IMR-90 (cell line): Measurements from ENCODE around the gene CADM2. TPM values are rescaled to one million over a fixed set of nuclear protein-coding genes. Genes with fewer than 3 reads are reported as not detected.

Experiments used
- ATAC-seq: fragments of 200-7000 bp; cut with Tn5 transposase; 2 replicates; pipeline ENCODE4 v1.9.1; 2020; ENCODE audit warnings: low read depth, mild to moderate bottlenecking, moderate library complexity
- BruUV-seq: library from RNA; stranded (reverse); fragments of 400-500 nt; replicated peaks from 2 replicates; lab custom pipeline; 2021; lab: Mats Ljungman, UMichigan
- CTCF ChIA-PET: fragments of 300-600 bp; formaldehyde crosslinking; extraction: SDS; loops from one replicate; lab custom pipeline; 2021; ENCODE audit warnings: antibody characterized with exemption; lab: Yijun Ruan, JAX
- POLR2A ChIA-PET: fragments of 300-600 bp; sonication (Branson Sonifier 250); formaldehyde crosslinking; loops from one replicate; lab custom pipeline; 2022; ENCODE audit warnings: antibody characterized with exemption; ENCODE audit not compliant: unreplicated experiment; lab: Charles Lee
- DNase-seq: peaks from one replicate; pipeline ENCODE4 v3.0.0; 2013
- H2AFZ ChIP-seq: replicated peaks from 2 replicates; pipeline ENCODE3; 2013; ENCODE audit warnings: low read length, mild to moderate bottlenecking; ENCODE audit not compliant: poor library complexity
- H2AK5ac ChIP-seq: 2 replicates; pipeline ENCODE4 v1.6.1; 2013; ENCODE audit warnings: low read depth, low read length, inconsistent platforms
- H2AK9ac ChIP-seq: replicated peaks from 2 replicates; pipeline ENCODE3; 2013; ENCODE audit warnings: mild to moderate bottlenecking, low read depth, low read length, moderate library complexity; ENCODE audit not compliant: poor library complexity
- H2BK120ac ChIP-seq: 2 replicates; pipeline ENCODE4 v1.6.1; 2013; ENCODE audit warnings: low read depth, low read length, inconsistent platforms
- H2BK15ac ChIP-seq: 3 replicates; pipeline ENCODE4 v1.6.1; 2013; ENCODE audit warnings: low read depth, low read length, inconsistent platforms
- H2BK20ac ChIP-seq: 2 replicates; pipeline ENCODE4 v1.6.1; 2013; ENCODE audit warnings: low read depth, mild to moderate bottlenecking, inconsistent platforms, low read length, moderate library complexity
- H2BK5ac ChIP-seq: 2 replicates; pipeline ENCODE4 v1.6.1; 2013; ENCODE audit warnings: mild to moderate bottlenecking, low read depth, low read length, inconsistent platforms; ENCODE audit not compliant: poor library complexity, severe bottlenecking
- H3K14ac ChIP-seq: replicated peaks from 2 replicates; pipeline ENCODE4 v1.6.1; 2013; ENCODE audit warnings: low read depth, low read length, inconsistent platforms
- H3K18ac ChIP-seq: 2 replicates; pipeline ENCODE4 v1.6.1; 2013; ENCODE audit warnings: low read depth, low read length, control low read depth
- H3K23ac ChIP-seq: 2 replicates; pipeline ENCODE4 v1.6.1; 2013; ENCODE audit warnings: low read depth, low read length, inconsistent platforms
- H3K27ac ChIP-seq: 2 replicates; pipeline ENCODE4 v1.5.1; 2013; ENCODE audit warnings: mild to moderate bottlenecking, control low read depth, low read length; ENCODE audit not compliant: insufficient read depth
- H3K27me3 ChIP-seq: 2 replicates; pipeline ENCODE4 v1.6.1; 2013; ENCODE audit warnings: low read length; ENCODE audit not compliant: control insufficient read depth, insufficient read depth
- H3K36me3 ChIP-seq: 2 replicates; pipeline ENCODE4 v1.6.1; 2013; ENCODE audit warnings: low read length, mixed read lengths; ENCODE audit not compliant: control insufficient read depth, insufficient read depth
- H3K4ac ChIP-seq: 2 replicates; pipeline ENCODE4 v1.6.1; 2013; ENCODE audit warnings: low read depth, low read length, inconsistent platforms
- H3K4me1 ChIP-seq: 2 replicates; pipeline ENCODE4 v1.6.1; 2013; ENCODE audit warnings: low read length, mixed read lengths; ENCODE audit not compliant: control insufficient read depth, insufficient read depth
- H3K4me2 ChIP-seq: 2 replicates; pipeline ENCODE4 v1.6.1; 2013; ENCODE audit warnings: low read depth, mild to moderate bottlenecking, control low read depth, low read length, moderate library complexity
- H3K4me3 ChIP-seq: 2 replicates; pipeline ENCODE4 v1.5.1; 2013; ENCODE audit warnings: low read depth, mild to moderate bottlenecking, control low read depth, low read length, moderate library complexity; ENCODE audit not compliant: insufficient read depth
- H3K56ac ChIP-seq: 2 replicates; pipeline ENCODE4 v1.6.1; 2013; ENCODE audit warnings: low read length, inconsistent platforms; ENCODE audit not compliant: insufficient read depth; ENCODE audit errors: extremely low read depth
- H3K79me1 ChIP-seq, 2 experiments: 2 replicates each; pipeline ENCODE4 v1.6.1; 2013; ENCODE audit warnings: low read length in 2 of 2, inconsistent platforms in 1 of 2, low read depth in 1 of 2
- H3K9ac ChIP-seq: 2 replicates; pipeline ENCODE4 v1.6.1; 2013; ENCODE audit warnings: low read depth, low read length, control low read depth
- H3K9me1 ChIP-seq: 2 replicates; pipeline ENCODE4 v1.6.1; 2013; ENCODE audit warnings: low read length, inconsistent platforms; ENCODE audit not compliant: insufficient read depth
- H3K9me3 ChIP-seq: 2 replicates; pipeline ENCODE4 v1.6.1; 2013; ENCODE audit warnings: low read length; ENCODE audit not compliant: control insufficient read depth, insufficient read depth
- H4K20me1 ChIP-seq: 2 replicates; pipeline ENCODE4 v1.6.1; 2013; ENCODE audit warnings: low read length, inconsistent platforms; ENCODE audit not compliant: insufficient read depth
- H4K5ac ChIP-seq: 2 replicates; pipeline ENCODE4 v1.6.1; 2013; ENCODE audit warnings: mild to moderate bottlenecking, low read depth, low read length, control low read depth
- H4K8ac ChIP-seq, 2 experiments: 2 replicates each; pipeline ENCODE4 v1.6.1; 2013; ENCODE audit warnings: low read depth in 2 of 2, low read length in 2 of 2, control low read depth in 1 of 2, inconsistent platforms in 1 of 2
- H4K91ac ChIP-seq: 2 replicates; pipeline ENCODE4 v1.6.1; 2013; ENCODE audit warnings: low read depth, low read length, inconsistent platforms; ENCODE audit not compliant: insufficient read depth
- BHLHE40 ChIP-seq: fragments of 150-350 bp; IDR thresholded peaks from 2 replicates; pipeline ENCODE4 v1.6.1; 2016; ENCODE audit warnings: mild to moderate bottlenecking, low read depth, low read length
- CHD1 ChIP-seq: IDR thresholded peaks from 2 replicates; pipeline ENCODE4 v1.6.1; 2012; ENCODE audit warnings: low read depth, low read length, improper control_type of control experiment
- MAFK ChIP-seq: IDR thresholded peaks from 2 replicates; pipeline ENCODE4 v1.6.1; 2012; ENCODE audit warnings: low read depth, low read length, improper control_type of control experiment
- MXI1 ChIP-seq: IDR thresholded peaks from 2 replicates; pipeline ENCODE4 v1.6.1; 2012; ENCODE audit warnings: low read depth, mild to moderate bottlenecking, low read length, moderate library complexity, borderline replicate concordance
- NFE2L2 ChIP-seq: fragments of 150-350 bp; IDR thresholded peaks from 2 replicates; pipeline ENCODE4 v1.6.1; 2016; ENCODE audit warnings: low read depth, mild to moderate bottlenecking, low read length
- POLR2A ChIP-seq: IDR thresholded peaks from 2 replicates; pipeline ENCODE4 v1.6.1; 2012; ENCODE audit warnings: mild to moderate bottlenecking, low read depth, low read length
- RAD21 ChIP-seq: IDR thresholded peaks from 2 replicates; pipeline ENCODE4 v1.6.1; 2012; ENCODE audit warnings: low read length, improper control_type of control experiment
- RCOR1 ChIP-seq: IDR thresholded peaks from 2 replicates; pipeline ENCODE4 v1.6.1; 2012; ENCODE audit warnings: mild to moderate bottlenecking, low read length, improper control_type of control experiment; ENCODE audit not compliant: insufficient replicate concordance
- RFX5 ChIP-seq: IDR thresholded peaks from 2 replicates; pipeline ENCODE4 v1.8.0; 2012; ENCODE audit warnings: low read depth, mild to moderate bottlenecking, low read length, moderate library complexity
- SMC3 ChIP-seq: fragments of 150-350 bp; IDR thresholded peaks from 2 replicates; pipeline ENCODE4 v1.6.1; 2016; ENCODE audit warnings: low read depth, mild to moderate bottlenecking, antibody characterized with exemption, low read length, moderate library complexity
- USF2 ChIP-seq: fragments of 150-350 bp; IDR thresholded peaks from 2 replicates; pipeline ENCODE4 v1.6.1; 2017; ENCODE audit warnings: mild to moderate bottlenecking, antibody characterized with exemption, low read length, low read depth
- WGBS, 2 experiments: methylation state at CpG; one replicate each; pipeline versions ENCODE4 v1.1.5 to v1.1.7; 2013; ENCODE audit warnings: missing lambda C conversion rate in 2 of 2; ENCODE audit not compliant: insufficient read length in 1 of 2; ENCODE audit errors: extremely low coverage in 2 of 2; 5-methylcytosine and 5-hydroxymethylcytosine counted together
- dilution Hi-C: fragments of 300-500 bp; cut with HindIII; formaldehyde crosslinking; loops from one replicate; pipeline ENCODE4 v1.14.3; 2018; ENCODE audit warnings: low sequenced_read_pairs; ENCODE audit not compliant: unreplicated experiment
- in situ Hi-C: fragments of 300-500 bp; cut with MboI; formaldehyde crosslinking; loops from 3 replicates; pipeline ENCODE4 v1.14.3; 2019; ENCODE audit warnings: low sequenced_read_pairs, inconsistent platforms, mixed read lengths
- intact Hi-C: fragments of 100-400 bp; cut with micrococcal nuclease; formaldehyde crosslinking; loops from 2 replicates; pipeline ENCODE4 v1.10.0; 2022
- polyA plus RNA-seq, 3 experiments: library from polyadenylated mRNA; depleted of rRNA; stranded (reverse); fragments of >200 nt; gene quantifications; 2 replicates each; pipeline ENCODE4 v1.2.3, GENCODE V29; 2012; ENCODE audit warnings: low replicate concordance in 1 of 3
- total RNA-seq: library from RNA; depleted of rRNA; stranded (reverse); fragments of >200 nt; gene quantifications from 2 replicates; pipeline ENCODE4 v1.2.3, GENCODE V29; 2012
- TF ChIP-seq, protein P1 (sequence below): conservative IDR thresholded peaks from 2 replicates; pipeline ENCODE4 v1.5.1; 2012; ENCODE audit warnings: mild to moderate bottlenecking, low read depth, low read length, improper control_type of control experiment

The CADM2 gene
- total and polyA plus RNA-seq, 2 of the 4 experiments (the other 2 are of a cell fraction), result not detected

GRCh38 chr3:85148036-85148435 is 189.2 kb downstream of the CADM2 start:
- H2BK5ac ChIP-seq, result no peak overlapping the region
- no peaks in the 10 kb centered on the region for H4K20me1 ChIP-seq
- intact Hi-C loops (no loop called here), in situ Hi-C loops (no loop called here), dilution Hi-C loops (no loop called here)
- no peak overlapping the region for H3K56ac ChIP-seq
- ChIA-PET POLR2A (no interaction called here), CTCF (no interaction called here)
- H2AK9ac ChIP-seq, result no peak overlapping the region
- no peaks in the 10 kb centered on the region for H3K27me3 ChIP-seq
- H2BK120ac ChIP-seq, result no peak overlapping the region
- H3K4me1 ChIP-seq, result no peaks in the 10 kb centered on the region
- H3K79me1 ChIP-seq, result no peaks in the 10 kb centered on the region
- H4K91ac ChIP-seq, result no peak overlapping the region
- WGBS, 2 experiments, result no CpG with 5 or more reads among the region's 3 CpGs
- no peak overlapping the region for H3K9ac ChIP-seq
- H3K36me3 ChIP-seq, result no peaks in the 10 kb centered on the region
- no peak overlapping the region for H3K4me2 ChIP-seq
- no TSS peak for BruUV-seq
- no peak overlapping the region for H3K14ac ChIP-seq
- TF ChIP-seq POLR2A (no peak), RAD21 (no peak), RCOR1 (no peak), SMC3 (no peak), MAFK (no peak), MXI1 (no peak), CHD1 (no peak), NFE2L2 (no peak), USF2 (no peak), BHLHE40 (no peak), RFX5 (no peak)
- TF ChIP-seq, protein P1, sequence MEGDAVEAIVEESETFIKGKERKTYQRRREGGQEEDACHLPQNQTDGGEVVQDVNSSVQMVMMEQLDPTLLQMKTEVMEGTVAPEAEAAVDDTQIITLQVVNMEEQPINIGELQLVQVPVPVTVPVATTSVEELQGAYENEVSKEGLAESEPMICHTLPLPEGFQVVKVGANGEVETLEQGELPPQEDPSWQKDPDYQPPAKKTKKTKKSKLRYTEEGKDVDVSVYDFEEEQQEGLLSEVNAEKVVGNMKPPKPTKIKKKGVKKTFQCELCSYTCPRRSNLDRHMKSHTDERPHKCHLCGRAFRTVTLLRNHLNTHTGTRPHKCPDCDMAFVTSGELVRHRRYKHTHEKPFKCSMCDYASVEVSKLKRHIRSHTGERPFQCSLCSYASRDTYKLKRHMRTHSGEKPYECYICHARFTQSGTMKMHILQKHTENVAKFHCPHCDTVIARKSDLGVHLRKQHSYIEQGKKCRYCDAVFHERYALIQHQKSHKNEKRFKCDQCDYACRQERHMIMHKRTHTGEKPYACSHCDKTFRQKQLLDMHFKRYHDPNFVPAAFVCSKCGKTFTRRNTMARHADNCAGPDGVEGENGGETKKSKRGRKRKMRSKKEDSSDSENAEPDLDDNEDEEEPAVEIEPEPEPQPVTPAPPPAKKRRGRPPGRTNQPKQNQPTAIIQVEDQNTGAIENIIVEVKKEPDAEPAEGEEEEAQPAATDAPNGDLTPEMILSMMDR, result no peak
- no peak overlapping the region for H2AFZ ChIP-seq
- no peak overlapping the region for H4K5ac ChIP-seq
- H2AK5ac ChIP-seq, result no peak overlapping the region
- H3K18ac ChIP-seq, result no peak overlapping the region
- H3K27ac ChIP-seq, result no peak overlapping the region
- no peak for ATAC-seq
- H2BK20ac ChIP-seq, result no peak overlapping the region
- H2BK15ac ChIP-seq, result no peak overlapping the region
- no peak overlapping the region for H3K23ac ChIP-seq
- no peak overlapping the region for H3K4ac ChIP-seq
- no peak overlapping the region for H4K8ac ChIP-seq
- 0 out of 2 replicates have a peak, but pooled peaks cover 1% of the 10 kb centered on the region for H3K9me3 ChIP-seq
- no peak for DNase-seq
- H3K4me3 ChIP-seq, result no peak overlapping the region
- H3K9me1 ChIP-seq, result no peaks in the 10 kb centered on the region
